Measurements from ENCODE around the gene CNN1. TPM values are rescaled to one million over a fixed set of nuclear protein-coding genes. Genes with fewer than 3 reads are reported as not detected.

Gene CNN1
- total RNA-seq, 4 donors from 2014 or later, result 19.9 to 31.6 (median 24.2) TPM

GRCh38 chr19:11496391-11497163 lies 42.1 kb upstream of the CNN1 start:
- H3K36me3 ChIP-seq, result peaks cover 45% of the 10 kb centered on the region
- TF ChIP-seq, protein P1, sequence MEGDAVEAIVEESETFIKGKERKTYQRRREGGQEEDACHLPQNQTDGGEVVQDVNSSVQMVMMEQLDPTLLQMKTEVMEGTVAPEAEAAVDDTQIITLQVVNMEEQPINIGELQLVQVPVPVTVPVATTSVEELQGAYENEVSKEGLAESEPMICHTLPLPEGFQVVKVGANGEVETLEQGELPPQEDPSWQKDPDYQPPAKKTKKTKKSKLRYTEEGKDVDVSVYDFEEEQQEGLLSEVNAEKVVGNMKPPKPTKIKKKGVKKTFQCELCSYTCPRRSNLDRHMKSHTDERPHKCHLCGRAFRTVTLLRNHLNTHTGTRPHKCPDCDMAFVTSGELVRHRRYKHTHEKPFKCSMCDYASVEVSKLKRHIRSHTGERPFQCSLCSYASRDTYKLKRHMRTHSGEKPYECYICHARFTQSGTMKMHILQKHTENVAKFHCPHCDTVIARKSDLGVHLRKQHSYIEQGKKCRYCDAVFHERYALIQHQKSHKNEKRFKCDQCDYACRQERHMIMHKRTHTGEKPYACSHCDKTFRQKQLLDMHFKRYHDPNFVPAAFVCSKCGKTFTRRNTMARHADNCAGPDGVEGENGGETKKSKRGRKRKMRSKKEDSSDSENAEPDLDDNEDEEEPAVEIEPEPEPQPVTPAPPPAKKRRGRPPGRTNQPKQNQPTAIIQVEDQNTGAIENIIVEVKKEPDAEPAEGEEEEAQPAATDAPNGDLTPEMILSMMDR (IDR thresholded peaks at IDR 0.05), result peak; percentile 15 to 55
- no peak for TF ChIP-seq POLR2AphosphoS5 (IDR thresholded peaks at IDR 0.05)
- no peak for TF ChIP-seq POLR2A (IDR thresholded peaks at IDR 0.05)
- TF ChIP-seq EP300 (IDR thresholded peaks at IDR 0.05), result no peak
- no peak overlapping the region for H3K27ac ChIP-seq
- DNase-seq (ENCODE audit: low spot score in 2 of 2), result no peak
- H3K4me3 ChIP-seq, result no peak overlapping the region
- no peaks in the 10 kb centered on the region for H3K9me3 ChIP-seq
- no peaks in the 10 kb centered on the region for H3K4me1 ChIP-seq
- H3K27me3 ChIP-seq, result no peaks in the 10 kb centered on the region
- 72% methylated on average over 17 of the region's 17 CpGs for WGBS

DNA sequence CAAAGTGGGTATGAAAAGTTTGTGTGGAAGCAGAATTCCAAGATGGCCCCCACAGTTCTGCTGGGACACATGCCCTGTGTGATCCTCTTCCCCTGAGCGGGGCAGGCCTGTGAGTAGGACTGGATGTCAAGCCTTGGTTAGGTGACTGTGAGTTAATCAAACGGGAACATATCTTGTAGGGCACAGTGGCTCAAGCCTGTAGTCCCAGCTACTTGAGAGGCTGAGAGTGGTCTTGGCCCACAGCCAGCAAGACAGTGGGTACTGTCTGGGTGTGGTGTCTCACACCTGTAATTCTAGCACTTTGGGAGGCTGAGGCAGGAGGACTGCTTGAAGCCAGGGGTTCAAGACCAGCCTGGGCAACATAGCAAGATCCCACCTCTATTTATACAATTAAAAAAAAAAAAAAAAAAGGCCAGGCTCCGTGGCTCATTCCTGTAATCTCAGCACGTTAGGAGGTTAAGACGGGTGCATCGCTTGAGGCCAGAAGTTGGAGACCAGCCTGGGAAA lies 39.4 kb upstream of the CNN1 start:
- H3K4me1 ChIP-seq, result no peaks in the 10 kb centered on the region
- TF ChIP-seq POLR2A (IDR thresholded peaks at IDR 0.05) (no peak), EP300 (IDR thresholded peaks at IDR 0.05) (no peak), POLR2AphosphoS5 (IDR thresholded peaks at IDR 0.05) (no peak)
- TF ChIP-seq, protein P1 (IDR thresholded peaks at IDR 0.05), result no peak
- H3K27ac ChIP-seq, result no peak overlapping the region
- no peaks in the 10 kb centered on the region for H3K9me3 ChIP-seq
- no peak for DNase-seq (ENCODE audit: low spot score in 2 of 2)
- H3K36me3 ChIP-seq, result peaks cover 32% of the 10 kb centered on the region
- H3K4me3 ChIP-seq, result no peak overlapping the region
- WGBS, result 98% methylated on average over 6 of the region's 6 CpGs
- H3K27me3 ChIP-seq, result no peaks in the 10 kb centered on the region

DNA sequence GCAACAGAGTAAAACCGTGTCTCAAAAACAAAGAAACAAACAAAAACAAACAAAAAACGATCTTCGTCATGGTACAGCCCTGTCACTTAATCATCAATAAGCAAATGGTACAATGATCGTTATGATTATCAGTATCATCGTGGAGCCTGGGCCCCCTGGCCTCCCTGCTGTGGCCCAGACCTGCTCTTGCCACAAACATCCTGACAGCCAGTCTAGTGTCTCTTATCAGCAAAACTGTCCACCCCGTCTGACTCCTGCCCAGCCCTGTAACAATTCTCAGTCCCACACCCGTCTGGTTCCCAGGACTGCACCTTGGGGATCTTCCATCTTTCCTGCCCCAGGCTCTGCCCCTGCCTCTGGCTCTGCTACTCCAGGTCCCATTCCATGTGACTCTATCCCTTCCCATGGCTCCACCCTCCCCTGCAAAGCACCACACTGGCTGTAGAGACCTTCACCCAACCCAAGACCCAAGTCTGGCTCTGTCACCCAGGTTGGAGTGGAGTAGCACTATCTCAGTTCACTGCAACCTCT lies 38.7 kb upstream of the CNN1 start:
- WGBS, result 83% methylated on average over 7 of the region's 7 CpGs
- Histone ChIP-seq H3K27me3 (no peaks in the 10 kb centered on the region), H3K9me3 (no peaks in the 10 kb centered on the region), H3K4me3 (no peak overlapping the region), H3K4me1 (peaks cover 5% of the 10 kb centered on the region), H3K36me3 (peaks cover 25% of the 10 kb centered on the region), H3K27ac (no peak overlapping the region)
- TF ChIP-seq EP300 (IDR thresholded peaks at IDR 0.05) (no peak), POLR2A (IDR thresholded peaks at IDR 0.05) (no peak), POLR2AphosphoS5 (IDR thresholded peaks at IDR 0.05) (no peak)
- TF ChIP-seq, protein P1 (IDR thresholded peaks at IDR 0.05), result no peak
- DNase-seq (ENCODE audit: low spot score in 2 of 2), result no peak

GRCh38 chr19:11504502-11505031 lies 34.1 kb upstream of the CNN1 start:
- Histone ChIP-seq H3K9me3 (no peaks in the 10 kb centered on the region), H3K4me1 (peaks cover 14% of the 10 kb centered on the region), H3K27me3 (no peaks in the 10 kb centered on the region), H3K36me3 (no peaks in the 10 kb centered on the region), H3K4me3 (peak overlapping the region; percentile 100), H3K27ac (peak overlapping the region; percentile 97)
- 38% methylated on average over 7 of the region's 7 CpGs for WGBS
- no peak for DNase-seq (ENCODE audit: low spot score in 2 of 2)
- TF ChIP-seq, protein P1 (IDR thresholded peaks at IDR 0.05), result no peak
- TF ChIP-seq EP300 (IDR thresholded peaks at IDR 0.05) (no peak), POLR2AphosphoS5 (IDR thresholded peaks at IDR 0.05) (no peak), POLR2A (IDR thresholded peaks at IDR 0.05) (no peak)

DNA sequence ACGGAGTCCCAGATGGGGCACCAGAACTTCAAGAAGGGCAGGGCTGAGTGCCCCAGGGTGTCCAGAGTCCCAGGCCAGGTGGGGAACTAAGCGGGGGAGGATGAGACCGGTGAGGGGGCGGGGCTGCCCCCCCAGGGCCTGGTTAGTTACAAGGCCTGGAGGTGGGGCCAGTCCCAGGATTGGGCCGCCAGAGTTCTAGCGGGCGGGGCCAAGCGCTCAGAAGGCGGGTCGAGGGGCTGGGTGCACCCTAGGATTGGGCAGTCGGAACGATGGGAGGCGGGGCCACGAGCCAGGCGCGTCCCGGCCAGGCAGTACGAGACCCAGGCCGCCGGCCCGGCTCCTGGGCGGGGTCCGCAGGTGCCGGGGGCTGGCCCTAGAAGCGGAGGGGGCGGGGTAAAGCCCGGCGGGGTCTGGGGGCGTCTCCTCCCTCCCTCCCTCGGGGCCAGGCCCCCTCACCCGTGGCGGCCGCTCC lies 33.6 kb upstream of the CNN1 start:
- Histone ChIP-seq H3K4me1 (peaks cover 14% of the 10 kb centered on the region), H3K36me3 (no peaks in the 10 kb centered on the region), H3K4me3 (peak overlapping the region; percentile 100), H3K27ac (peak overlapping the region; percentile 97), H3K27me3 (no peaks in the 10 kb centered on the region), H3K9me3 (no peaks in the 10 kb centered on the region)
- TF ChIP-seq, protein P1 (IDR thresholded peaks at IDR 0.05), result no peak
- TF ChIP-seq POLR2A (IDR thresholded peaks at IDR 0.05) (no peak), EP300 (IDR thresholded peaks at IDR 0.05) (no peak), POLR2AphosphoS5 (IDR thresholded peaks at IDR 0.05) (no peak)
- peak; percentile 98 for DNase-seq (ENCODE audit: low spot score in 2 of 2)
- WGBS, result 2% methylated on average over 18 of the region's 33 CpGs
